Activated CD4-positive, alpha-beta T cell treated with anti-CD3 and anti-CD28 coated beads, Interleukin-2, amount 10 ng/mL, durations not matched to agents 24 days and 14 days (primary cell): ENCODE measurements around the gene NAMPT. TPM values are rescaled to one million over a fixed set of nuclear protein-coding genes. Genes with fewer than 3 reads are reported as not detected.
"Not testable (repeated sequence)": the region's sequence is repeated elsewhere in the genome, so short reads cannot be mapped to it uniquely, and the experiment has no call there.

Source experiments
- DNase-seq: peaks from one replicate; pipeline ENCODE4 v3.0.0; 2022
- H3K27ac Mint-ChIP-seq: one replicate; pipeline ENCODE4 v1.8.0; 2022; ENCODE audit warnings: mild to moderate bottlenecking, mixed read lengths
- H3K27me3 Mint-ChIP-seq: one replicate; pipeline ENCODE4 v1.8.0; 2022; ENCODE audit warnings: mixed read lengths
- H3K36me3 Mint-ChIP-seq: one replicate; pipeline ENCODE4 v1.8.0; 2022; ENCODE audit warnings: low read depth, mild to moderate bottlenecking, mixed read lengths
- H3K4me1 Mint-ChIP-seq: one replicate; pipeline ENCODE4 v1.8.0; 2021; ENCODE audit warnings: mixed read lengths
- H3K4me3 Mint-ChIP-seq: one replicate; pipeline ENCODE4 v1.8.0; 2022; ENCODE audit warnings: mild to moderate bottlenecking, moderate library complexity, mixed read lengths
- H3K9me3 Mint-ChIP-seq: one replicate; pipeline ENCODE4 v1.8.0; 2021; ENCODE audit warnings: mixed read lengths
- intact Hi-C: fragments of 100-400 bp; cut with micrococcal nuclease; formaldehyde crosslinking; loops from one replicate; pipeline ENCODE4 v1.15.1; 2023
- total RNA-seq: library from RNA; stranded (reverse); gene quantifications from 2 replicates; pipeline ENCODE4 v1.2.3, GENCODE V29; 2022

The NAMPT gene
- 480 and 484 TPM in 2 replicates for total RNA-seq

DNA sequence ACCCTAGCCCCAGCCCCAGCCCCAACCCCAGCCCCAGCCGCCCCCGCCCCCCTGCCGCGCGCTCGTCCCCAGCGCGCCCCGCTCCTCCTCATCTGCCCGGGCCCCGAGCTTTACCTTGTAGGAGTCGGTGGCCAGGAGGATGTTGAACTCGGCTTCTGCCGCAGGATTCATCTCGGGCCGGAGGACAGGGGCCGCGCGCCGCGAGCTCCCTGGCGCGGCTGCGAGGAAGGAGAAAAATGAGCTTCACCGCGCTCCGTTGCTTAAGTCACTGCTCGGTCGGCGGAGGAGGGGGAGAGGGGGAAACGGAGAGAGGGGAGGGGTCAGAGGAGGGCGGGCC is at the start of gene NAMPT:
TSS of gene NAMPT (minus strand) at position 270 of the 337 bp plus-strand sequence. CDS start at position 171, 99 bp downstream.
- DNase-seq = no peak
- Mint-ChIP-seq H3K4me3 (peak within 1 kb of the TSS; percentile 93), H3K36me3 (peaks cover 37% of the 10 kb centered on the region), H3K27me3 (no peaks in the 10 kb centered on the region), H3K27ac (peak within 1 kb of the TSS; percentile 99), H3K4me1 (peaks cover 38% of the 10 kb centered on the region), H3K9me3 (peaks cover 10% of the 10 kb centered on the region)
- intact Hi-C loops = loop anchor here (1.0 to 10.0 kb wide), 8 partner anchors 62 to 480 kb away; partner anchors contain the start of gene CCDC71L

DNA sequence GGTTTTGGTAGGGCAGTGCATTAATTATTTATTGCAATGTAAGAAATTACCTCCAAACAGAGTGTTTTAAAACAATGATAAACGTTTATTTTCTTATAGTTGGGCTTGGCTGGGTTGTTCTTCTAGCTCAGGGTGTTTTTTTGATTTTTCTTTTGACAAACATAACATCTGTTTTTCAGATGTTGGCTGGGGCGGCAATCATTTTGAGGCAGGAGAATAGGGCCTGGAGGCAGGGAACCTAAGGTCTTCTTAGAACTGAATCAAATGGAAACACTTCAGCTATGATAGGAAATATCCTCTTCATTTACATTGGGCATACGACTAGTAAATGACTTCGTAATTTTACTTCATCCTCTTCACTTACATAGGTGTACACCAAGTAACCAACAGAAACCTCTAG is 47.4 kb upstream of the NAMPT start:
- Mint-ChIP-seq H3K9me3 (peaks cover 10% of the 10 kb centered on the region), H3K36me3 (no peaks in the 10 kb centered on the region), H3K4me3 (no peak overlapping the region), H3K4me1 (peaks cover 13% of the 10 kb centered on the region), H3K27ac (no peak overlapping the region), H3K27me3 (peaks cover 6% of the 10 kb centered on the region)
- intact Hi-C loops = no loop called here
- no peak for DNase-seq

DNA sequence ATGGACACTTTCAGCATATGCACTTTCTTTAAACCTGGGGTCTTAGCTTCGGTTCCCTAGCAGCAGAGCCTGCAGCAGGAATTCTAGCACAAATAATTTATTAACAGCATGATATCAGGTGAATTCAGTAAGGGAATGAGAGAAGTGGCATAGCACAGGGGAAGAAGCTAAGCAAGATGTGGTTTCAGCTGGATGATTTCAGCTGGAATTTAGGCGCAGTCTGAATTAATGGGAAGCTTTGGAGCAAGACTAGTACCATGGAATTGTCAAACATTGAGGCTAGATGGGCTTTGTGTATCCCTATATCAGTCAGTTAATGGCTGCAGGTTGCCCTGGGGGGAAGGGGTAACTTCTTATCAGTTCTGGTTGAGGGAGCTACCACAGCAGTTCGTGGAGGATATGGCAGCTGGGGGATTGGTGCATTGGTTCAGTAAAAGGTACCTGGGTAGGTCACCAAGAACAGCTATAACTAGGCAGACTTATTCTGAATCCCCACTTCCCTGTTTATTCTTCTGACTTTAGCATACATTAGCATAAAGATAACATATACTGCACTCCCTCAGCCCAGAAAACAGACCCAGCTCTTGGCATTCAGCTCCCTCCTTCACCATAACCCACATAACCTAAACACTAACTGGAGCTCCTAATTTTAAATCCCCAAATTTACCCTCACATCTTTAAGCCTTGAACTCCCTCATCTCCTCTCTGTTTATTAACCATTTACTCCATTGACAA is 46.8 kb upstream of the NAMPT start:
- Mint-ChIP-seq H3K36me3 (no peaks in the 10 kb centered on the region), H3K4me1 (peaks cover 13% of the 10 kb centered on the region), H3K27me3 (peaks cover 6% of the 10 kb centered on the region), H3K27ac (no peak overlapping the region), H3K9me3 (peaks cover 10% of the 10 kb centered on the region), H3K4me3 (no peak overlapping the region)
- intact Hi-C loops = no loop called here
- DNase-seq = no peak

DNA sequence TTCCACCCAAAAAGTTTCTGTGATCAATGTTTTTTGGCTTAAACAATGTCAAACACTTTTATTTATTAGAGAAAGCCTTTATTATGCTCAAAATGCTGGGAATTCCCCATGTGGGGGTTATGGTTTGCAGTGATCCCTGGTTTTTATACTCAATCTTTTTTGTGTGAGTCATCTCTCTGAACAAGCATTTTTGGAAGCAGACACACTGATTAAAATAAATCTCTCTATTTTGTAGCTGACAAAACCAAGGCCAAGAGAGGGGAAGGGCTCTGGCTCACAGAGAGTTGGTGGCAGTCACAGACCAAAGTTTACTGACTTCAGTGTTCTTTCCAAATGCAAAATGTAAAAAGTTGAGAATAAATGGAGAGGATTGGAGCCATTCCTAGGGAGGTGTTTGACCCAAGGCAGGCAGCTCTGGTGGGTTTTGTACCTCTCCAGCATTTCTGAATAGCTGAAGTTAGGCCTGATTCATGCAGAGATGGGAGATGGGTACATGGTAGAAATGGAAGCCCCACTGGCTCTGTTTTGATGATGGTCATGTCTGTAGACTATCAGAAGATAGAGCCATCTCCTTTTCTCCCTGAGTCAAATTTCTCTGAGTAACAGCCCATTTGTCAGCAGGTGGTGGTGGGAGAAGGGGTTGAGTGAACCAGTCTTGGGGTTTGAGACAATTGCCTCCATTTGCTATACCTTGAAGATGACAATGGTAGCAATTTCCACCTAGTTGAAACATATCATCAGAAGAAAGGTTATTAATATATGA is 45.4 kb upstream of the NAMPT start:
- Mint-ChIP-seq H3K4me1 (peaks cover 13% of the 10 kb centered on the region), H3K9me3 (peaks cover 10% of the 10 kb centered on the region), H3K27ac (peak overlapping the region; percentile 74), H3K4me3 (peak overlapping the region; percentile 5), H3K27me3 (peaks cover 6% of the 10 kb centered on the region), H3K36me3 (no peaks in the 10 kb centered on the region)
- intact Hi-C loops = loop anchor here (1.0 kb wide), 1 partner anchor 15 kb away; no protein-coding TSS in a partner anchor
- DNase-seq = no peak

DNA sequence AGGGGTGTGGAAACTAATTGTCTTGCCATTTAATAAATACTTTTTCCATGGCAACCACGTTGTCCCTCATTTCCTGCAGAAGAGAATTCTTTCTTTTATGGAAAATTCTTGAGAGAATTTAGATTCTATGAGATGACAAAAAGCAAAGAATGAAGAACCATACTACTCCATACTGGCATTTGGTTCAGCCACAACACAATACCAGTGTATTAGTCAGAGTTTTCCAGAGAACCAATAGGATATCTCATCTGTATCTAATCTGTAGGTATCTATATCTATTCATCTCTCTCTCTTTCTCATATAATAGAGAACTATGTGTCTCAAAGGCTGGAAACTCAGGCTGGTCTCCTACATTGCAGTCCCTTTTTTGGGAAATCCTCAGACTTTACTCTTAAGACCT is 44.6 kb upstream of the NAMPT start:
- no peak for DNase-seq
- H3K4me1 Mint-ChIP-seq = peaks cover 13% of the 10 kb centered on the region
- H3K27ac Mint-ChIP-seq = peak overlapping the region; percentile 29
- no peak overlapping the region for H3K4me3 Mint-ChIP-seq
- peaks cover 10% of the 10 kb centered on the region for H3K9me3 Mint-ChIP-seq
- H3K27me3 Mint-ChIP-seq = peaks cover 6% of the 10 kb centered on the region
- H3K36me3 Mint-ChIP-seq = no peaks in the 10 kb centered on the region
- intact Hi-C loops = no loop called here

DNA sequence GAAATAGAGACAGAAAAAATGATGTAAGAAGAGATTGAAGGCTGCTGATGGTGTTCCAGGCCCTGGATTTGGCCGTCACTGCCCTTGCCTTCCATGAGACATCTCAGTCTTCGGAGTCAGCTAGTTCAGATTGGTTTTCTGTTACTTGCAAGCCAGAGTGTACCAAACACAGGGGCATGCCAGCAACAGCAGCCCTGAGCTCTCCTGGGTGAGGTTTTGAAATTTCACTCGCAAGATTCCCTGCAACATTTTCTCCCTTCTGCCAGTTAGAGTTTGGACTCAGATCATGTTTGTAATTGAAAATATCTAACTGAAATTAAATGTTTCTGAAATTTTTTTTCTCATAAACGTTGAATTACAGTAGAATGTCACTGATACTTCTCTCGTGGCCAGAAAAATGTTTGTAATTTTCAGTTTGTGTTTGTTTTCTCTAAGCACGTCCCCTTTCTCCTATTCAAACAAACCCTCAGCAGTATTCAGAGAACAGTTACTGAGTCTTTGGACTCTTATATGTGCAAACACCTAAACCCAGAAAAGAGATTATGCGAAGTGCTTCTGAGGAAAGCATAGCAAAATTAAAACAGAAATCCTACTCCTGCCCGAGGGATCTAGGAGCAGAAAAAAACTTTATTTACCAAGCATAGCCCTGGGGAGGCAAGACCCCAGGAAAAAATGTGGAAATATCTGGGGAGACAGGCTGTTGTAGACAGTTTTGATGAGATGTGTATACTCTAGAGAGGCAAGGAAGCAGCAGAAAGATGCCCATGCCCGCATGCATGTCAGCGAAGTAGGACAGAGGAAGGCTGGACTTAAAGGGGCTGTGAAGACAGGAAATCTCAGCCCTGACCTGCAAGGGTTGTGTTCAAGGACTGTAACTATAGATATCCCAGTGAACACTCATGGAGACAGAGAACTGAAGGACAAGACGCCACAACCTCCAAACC is 43.0 kb upstream of the NAMPT start:
- Mint-ChIP-seq H3K36me3 (no peaks in the 10 kb centered on the region), H3K27me3 (peaks cover 6% of the 10 kb centered on the region), H3K27ac (no peak overlapping the region), H3K4me3 (no peak overlapping the region), H3K9me3 (peaks cover 8% of the 10 kb centered on the region), H3K4me1 (peaks cover 13% of the 10 kb centered on the region)
- no peak for DNase-seq
- intact Hi-C loops = no loop called here

DNA sequence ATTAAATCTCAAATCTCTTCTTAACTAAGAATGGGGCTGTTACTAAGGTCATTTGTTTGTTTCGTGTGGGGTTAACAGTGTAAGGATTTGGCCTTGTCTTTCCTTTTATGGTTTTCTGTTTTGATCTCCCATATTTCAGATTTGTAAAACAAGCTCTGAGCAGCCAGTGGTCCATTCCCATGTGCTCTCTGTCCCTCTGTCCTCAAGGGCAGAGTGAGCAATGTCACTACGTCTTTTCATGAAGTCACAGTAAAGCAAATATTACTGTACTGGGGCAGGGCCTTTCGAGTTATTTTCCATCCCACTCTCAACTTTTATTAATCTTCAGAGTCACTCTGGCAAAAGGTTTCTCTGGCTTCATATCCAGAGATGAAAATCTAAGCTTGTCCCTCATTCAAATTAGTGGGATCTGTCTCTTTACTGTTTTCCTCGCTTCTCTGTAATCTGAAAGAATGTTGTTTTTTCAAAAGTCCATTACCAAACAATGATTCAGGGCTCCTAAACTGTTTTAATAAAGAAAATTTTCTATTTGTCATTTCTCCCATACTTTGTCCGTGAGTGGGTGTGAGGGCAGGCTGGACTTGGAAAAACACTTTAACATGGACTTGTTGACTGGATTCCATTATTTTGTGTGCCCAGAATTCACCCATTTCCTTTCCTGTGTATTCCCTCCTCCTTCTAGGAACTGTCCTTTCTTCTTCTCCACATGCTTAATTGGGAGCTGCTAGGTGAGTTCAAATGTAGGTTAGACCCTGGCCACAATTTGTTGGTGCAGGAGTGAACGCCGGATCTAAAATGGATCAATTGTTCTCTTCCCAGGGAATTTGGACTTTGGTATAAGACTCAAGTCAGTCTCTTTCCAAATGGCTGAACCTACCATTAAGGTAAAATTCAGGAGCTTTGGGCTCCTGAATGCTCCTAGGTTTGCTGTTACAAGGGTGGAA is 42.1 kb upstream of the NAMPT start:
- no peak overlapping the region for H3K27ac Mint-ChIP-seq
- peaks cover 9% of the 10 kb centered on the region for H3K27me3 Mint-ChIP-seq
- H3K9me3 Mint-ChIP-seq = peaks cover 11% of the 10 kb centered on the region
- H3K4me1 Mint-ChIP-seq = peaks cover 11% of the 10 kb centered on the region
- DNase-seq = no peak
- no peak overlapping the region for H3K4me3 Mint-ChIP-seq
- no peaks in the 10 kb centered on the region for H3K36me3 Mint-ChIP-seq
- intact Hi-C loops = no loop called here

DNA sequence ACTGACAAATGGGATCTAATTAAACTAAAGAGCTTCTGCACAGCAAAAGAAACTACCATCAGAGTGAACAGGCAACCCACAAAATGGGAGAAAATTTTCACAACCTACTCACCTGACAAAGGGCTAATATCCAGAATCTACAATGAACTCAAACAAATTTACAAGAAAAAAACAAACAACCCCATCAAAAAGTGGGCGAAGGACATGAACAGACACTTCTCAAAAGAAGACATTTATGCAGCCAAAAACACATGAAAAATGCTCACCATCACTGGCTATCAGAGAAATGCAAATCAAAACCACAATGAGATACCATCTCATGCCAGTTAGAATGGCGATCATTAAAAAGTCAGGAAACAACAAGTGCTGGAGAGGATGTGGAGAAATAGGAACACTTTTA is 39.7 kb upstream of the NAMPT start:
- H3K27me3 Mint-ChIP-seq = peaks cover 15% of the 10 kb centered on the region
- peaks cover 24% of the 10 kb centered on the region for H3K9me3 Mint-ChIP-seq
- H3K4me3 Mint-ChIP-seq, H3K27ac Mint-ChIP-seq, H3K4me1 Mint-ChIP-seq, DNase-seq, H3K36me3 Mint-ChIP-seq, intact Hi-C loops: not testable (repeated sequence)

DNA sequence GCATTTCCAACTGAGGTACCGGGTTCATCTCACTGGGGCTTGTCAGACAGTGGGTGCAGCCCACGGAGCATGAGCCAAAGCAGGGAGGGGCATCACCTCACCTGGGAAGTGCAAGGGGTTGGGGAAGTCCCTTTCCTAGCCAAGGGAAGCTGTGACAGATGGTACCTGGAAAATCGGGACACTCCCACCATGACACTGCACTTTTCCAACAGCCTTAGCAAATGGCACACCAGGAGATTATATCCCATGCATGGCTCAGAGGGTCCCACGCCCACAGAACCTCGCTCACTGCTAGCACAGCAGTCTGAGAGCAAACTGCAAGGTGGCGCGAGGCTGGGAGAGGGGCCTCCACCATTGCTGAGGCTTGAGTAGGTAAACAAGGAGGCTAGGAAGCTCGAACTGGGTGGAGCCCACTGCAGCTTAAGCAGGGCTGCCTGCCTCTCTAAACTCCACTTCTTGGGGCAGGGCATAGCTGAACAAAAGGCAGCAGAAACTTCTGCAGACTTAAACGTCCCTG is 35.5 kb upstream of the NAMPT start:
- intact Hi-C loops, H3K27ac Mint-ChIP-seq, DNase-seq, H3K4me3 Mint-ChIP-seq, H3K36me3 Mint-ChIP-seq, H3K4me1 Mint-ChIP-seq: not testable (repeated sequence)
- Mint-ChIP-seq H3K9me3 (peaks cover 29% of the 10 kb centered on the region), H3K27me3 (peaks cover 14% of the 10 kb centered on the region)

DNA sequence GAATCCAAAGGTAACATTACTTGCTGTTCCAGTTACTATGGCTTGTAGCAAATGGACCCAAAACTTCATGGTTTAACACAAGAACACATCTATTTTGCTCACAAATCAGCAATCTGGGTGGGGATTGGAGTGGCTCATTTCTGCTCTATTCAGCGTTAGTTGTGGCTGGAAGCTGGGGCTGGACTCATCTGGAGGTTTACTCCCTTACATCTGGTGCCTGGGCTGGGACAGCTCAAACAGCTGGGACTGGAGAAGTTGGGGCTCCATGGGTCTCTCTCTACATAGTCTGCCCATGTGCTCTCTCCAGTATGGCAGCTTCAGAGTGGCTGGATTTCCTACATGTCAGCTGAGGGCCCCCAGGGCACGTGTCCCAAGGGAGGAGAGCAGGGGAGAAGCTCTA is 33.7 kb upstream of the NAMPT start:
- no peak overlapping the region for H3K27ac Mint-ChIP-seq
- no peak overlapping the region for H3K4me3 Mint-ChIP-seq
- no peaks in the 10 kb centered on the region for H3K36me3 Mint-ChIP-seq
- peaks cover 14% of the 10 kb centered on the region for H3K27me3 Mint-ChIP-seq
- peaks cover 8% of the 10 kb centered on the region for H3K4me1 Mint-ChIP-seq
- intact Hi-C loops = no loop called here
- DNase-seq = no peak
- peaks cover 32% of the 10 kb centered on the region for H3K9me3 Mint-ChIP-seq

DNA sequence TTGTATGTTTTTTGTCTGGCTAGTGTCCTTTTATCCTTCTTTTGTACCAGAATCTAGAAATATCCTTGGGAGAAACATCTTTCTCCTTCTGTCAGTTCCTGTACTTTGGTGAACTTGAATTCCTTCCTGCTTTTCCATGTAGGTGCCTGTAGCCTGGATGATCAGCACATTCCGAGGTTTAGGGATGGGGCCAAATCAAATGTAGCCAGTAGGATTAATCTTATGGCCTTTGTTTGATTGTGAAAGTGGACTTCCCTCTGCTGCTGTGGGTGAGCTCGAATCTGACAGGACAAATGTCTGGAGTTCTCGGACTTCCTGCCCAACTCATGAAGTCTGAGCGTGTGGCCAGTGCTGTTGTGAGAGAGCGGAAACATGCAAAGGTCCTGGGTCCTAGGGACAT is 33.2 kb upstream of the NAMPT start:
- peaks cover 12% of the 10 kb centered on the region for H3K4me1 Mint-ChIP-seq
- H3K27me3 Mint-ChIP-seq = peaks cover 14% of the 10 kb centered on the region
- no peak overlapping the region for H3K4me3 Mint-ChIP-seq
- H3K9me3 Mint-ChIP-seq = peaks cover 32% of the 10 kb centered on the region
- DNase-seq = no peak
- intact Hi-C loops = no loop called here
- H3K27ac Mint-ChIP-seq = no peak overlapping the region
- no peaks in the 10 kb centered on the region for H3K36me3 Mint-ChIP-seq

DNA sequence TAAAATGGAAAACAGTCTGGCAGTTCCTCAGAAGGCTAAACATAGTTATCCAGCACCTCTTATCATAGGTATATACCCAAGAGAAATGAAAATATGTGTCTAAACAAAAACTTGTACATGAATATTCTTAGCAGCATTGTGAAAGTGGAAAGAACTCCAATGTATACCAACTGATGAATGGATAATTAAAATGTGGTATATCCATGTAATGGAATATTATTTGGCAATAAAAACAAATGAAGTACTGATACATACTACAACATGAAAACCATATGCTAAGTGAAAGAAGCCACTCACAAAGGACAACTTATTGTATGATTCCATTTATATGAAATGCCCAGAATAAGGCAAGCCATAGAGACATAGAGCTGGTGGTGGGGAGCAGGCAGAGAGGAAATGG is 32.2 kb upstream of the NAMPT start:
- Mint-ChIP-seq H3K4me3 (no peak overlapping the region), H3K4me1 (peaks cover 14% of the 10 kb centered on the region), H3K27me3 (peaks cover 9% of the 10 kb centered on the region), H3K27ac (no peak overlapping the region), H3K9me3 (peaks cover 28% of the 10 kb centered on the region), H3K36me3 (no peaks in the 10 kb centered on the region)
- DNase-seq = no peak
- intact Hi-C loops = no loop called here

DNA sequence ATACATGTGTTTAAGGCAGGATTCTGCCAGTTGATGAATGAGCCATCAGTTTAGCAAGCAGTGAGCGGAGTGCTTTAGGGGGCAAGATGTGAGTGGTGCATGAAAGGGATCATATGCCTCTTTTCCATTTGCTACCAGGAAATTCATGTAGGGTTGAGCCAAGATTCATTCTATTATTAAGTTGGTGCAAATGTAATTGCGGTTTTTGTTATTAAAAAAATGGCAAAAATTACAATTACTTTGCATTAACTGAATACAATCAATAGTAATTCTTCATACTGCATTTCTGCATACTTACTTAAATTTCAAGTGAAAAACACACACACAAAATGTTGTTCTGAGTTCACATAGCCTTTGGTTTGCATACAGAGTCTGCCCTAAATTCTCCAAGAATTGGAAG is 30.1 kb upstream of the NAMPT start:
- Mint-ChIP-seq H3K4me3 (no peak overlapping the region), H3K4me1 (peaks cover 14% of the 10 kb centered on the region), H3K9me3 (peaks cover 29% of the 10 kb centered on the region), H3K27ac (no peak overlapping the region), H3K36me3 (no peaks in the 10 kb centered on the region), H3K27me3 (peaks cover 2% of the 10 kb centered on the region)
- DNase-seq = no peak
- intact Hi-C loops = no loop called here
